GM19023 (cell line): ENCODE results near the gene LTBP2.
"Not testable (repeated sequence)": the region's sequence is repeated elsewhere in the genome, so short reads cannot be mapped to it uniquely, and the experiment has no call there.

ENCODE experiments used
- ATAC-seq: cut with Tn5 transposase; IDR thresholded peaks from one replicate; pipeline ENCODE4 v1.9.1; 2021; ENCODE audit warnings: mild to moderate bottlenecking, moderate library complexity; ENCODE audit not compliant: unreplicated experiment

Gene LTBP2

GRCh38 chr14:74555476-74556050, 56.5 kb downstream of the LTBP2 start:
- no peak for ATAC-seq

- ATAC-seq, result no peak
Measured at GRCh38 chr14:74554742-74555362, 57.2 kb downstream of the LTBP2 start.

GRCh38 chr14:74552623-74553022, 59.4 kb downstream of the LTBP2 start:
- no peak for ATAC-seq

GRCh38 chr14:74551431-74552371, 60.3 kb downstream of the LTBP2 start:
- ATAC-seq, result no peak

- no peak for ATAC-seq
Measured at GRCh38 chr14:74551001-74551400, 61.0 kb downstream of the LTBP2 start.

- no peak for ATAC-seq
Measured at GRCh38 chr14:74550071-74550470, 62.0 kb downstream of the LTBP2 start.

GRCh38 chr14:74549588-74549987, 62.4 kb downstream of the LTBP2 start:
- no peak for ATAC-seq

- no peak for ATAC-seq
Measured at GRCh38 chr14:74548881-74549280, 63.2 kb downstream of the LTBP2 start.

- ATAC-seq, result no peak
Measured at GRCh38 chr14:74547331-74547927, 64.6 kb downstream of the LTBP2 start.

- no peak for ATAC-seq
Measured at GRCh38 chr14:74546416-74546815, 65.6 kb downstream of the LTBP2 start.

- ATAC-seq, result no peak
Measured at GRCh38 chr14:74545386-74545785, 66.7 kb downstream of the LTBP2 start.

- ATAC-seq, result no peak
Measured at GRCh38 chr14:74543771-74544438, 68.1 kb downstream of the LTBP2 start.

GRCh38 chr14:74542056-74542685, 69.9 kb downstream of the LTBP2 start:
- no peak for ATAC-seq

- ATAC-seq, result no peak
Measured at GRCh38 chr14:74541225-74541624, 70.8 kb downstream of the LTBP2 start.

GRCh38 chr14:74539503-74539902, 72.5 kb downstream of the LTBP2 start:
- no peak for ATAC-seq

- no peak for ATAC-seq
Measured at GRCh38 chr14:74538411-74539391, 73.3 kb downstream of the LTBP2 start.

- ATAC-seq, result not testable (repeated sequence)
Measured at GRCh38 chr14:74536336-74536735, 75.7 kb downstream of the LTBP2 start.

- ATAC-seq, result no peak
Measured at GRCh38 chr14:74535756-74536325, 76.2 kb downstream of the LTBP2 start.

GRCh38 chr14:74533576-74533975, 78.5 kb downstream of the LTBP2 start:
- no peak for ATAC-seq
